Lower leg skin (tissue), 3 donors: ENCODE data around the gene CYP2R1.

Experiments used
- CTCF ChIP-seq, 3 donors: fragments of 450-650 bp; IDR thresholded peaks; one replicate each; pipeline ENCODE4 v1.5.1; 2016; ENCODE audit warnings: antibody characterized with exemption in 3 of 3, mild to moderate bottlenecking in 3 of 3, moderate library complexity in 2 of 3
- POLR2A ChIP-seq, 2 donors: fragments of 450-650 bp; IDR thresholded peaks; one replicate each; pipeline ENCODE4 v1.6.1; 2016 to 2017; ENCODE audit warnings: antibody characterized with exemption in 2 of 2, mild to moderate bottlenecking in 1 of 2, moderate library complexity in 1 of 2

DNA sequence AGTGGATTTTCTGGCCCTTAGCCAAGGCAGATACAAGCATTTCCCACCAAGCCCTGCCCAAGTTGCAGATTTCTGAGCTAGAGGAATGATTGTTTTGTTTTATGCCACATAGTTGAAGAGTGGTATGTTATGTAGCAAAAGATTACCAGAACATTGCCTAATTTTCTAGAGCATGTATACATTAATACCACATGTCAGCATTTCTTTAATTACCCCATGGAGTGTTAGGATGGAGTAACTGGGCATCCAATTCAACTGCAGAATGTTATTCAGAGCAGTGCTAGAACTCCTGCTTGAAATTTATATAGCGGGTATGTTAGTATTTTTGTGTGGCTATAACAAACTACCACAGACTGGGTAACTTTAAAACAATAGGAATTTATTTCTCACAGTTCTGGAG is 24.4 kb upstream of the CYP2R1 start:
- TF ChIP-seq CTCF (IDR thresholded peaks at IDR 0.05) (no peak), POLR2A (IDR thresholded peaks at IDR 0.05) (no peak)
